H9 (cell line): ENCODE data around the gene TNFSF8. TPM values are rescaled to one million over a fixed set of nuclear protein-coding genes. Genes with fewer than 3 reads are reported as not detected.

ENCODE experiments used
- DNase-seq: peaks from one replicate; pipeline ENCODE4 v3.0.0-alpha.2; 2017
- H2AFZ ChIP-seq: one replicate; pipeline ENCODE4 v1.6.1; 2013; ENCODE audit warnings: mild to moderate bottlenecking, low read length, control low read depth, moderate library complexity
- H2AK5ac ChIP-seq: 2 replicates; pipeline ENCODE4 v1.6.1; 2013; ENCODE audit warnings: low read length, control low read depth, mixed read lengths; ENCODE audit not compliant: insufficient read length
- H2BK120ac ChIP-seq: one replicate; pipeline ENCODE4 v1.6.1; 2013; ENCODE audit warnings: low read depth, mild to moderate bottlenecking, low read length, control low read depth, inconsistent platforms; ENCODE audit not compliant: poor library complexity, severe bottlenecking
- H2BK12ac ChIP-seq: 2 replicates; pipeline ENCODE4 v1.6.1; 2013; ENCODE audit warnings: low read length, control low read depth, mixed read lengths, low read depth; ENCODE audit not compliant: insufficient read length
- H2BK15ac ChIP-seq: 2 replicates; pipeline ENCODE4 v1.6.1; 2013; ENCODE audit warnings: low read depth, low read length, control low read depth
- H2BK20ac ChIP-seq: one replicate; pipeline ENCODE4 v1.6.1; 2013; ENCODE audit warnings: low read depth, mild to moderate bottlenecking, low read length, control low read depth, inconsistent platforms; ENCODE audit not compliant: poor library complexity, severe bottlenecking
- H2BK5ac ChIP-seq: 2 replicates; pipeline ENCODE4 v1.6.1; 2013; ENCODE audit warnings: low read length, control low read depth, mixed read lengths; ENCODE audit not compliant: insufficient read length
- H3K14ac ChIP-seq: 2 replicates; pipeline ENCODE4 v1.6.1; 2013; ENCODE audit warnings: low read length, control low read depth; ENCODE audit not compliant: insufficient read depth
- H3K18ac ChIP-seq: 2 replicates; pipeline ENCODE4 v1.6.1; 2013; ENCODE audit warnings: low read depth, mild to moderate bottlenecking, mixed read lengths, low read length, control low read depth; ENCODE audit not compliant: insufficient read length
- H3K23ac ChIP-seq: 2 replicates; pipeline ENCODE4 v1.6.1; 2013; ENCODE audit warnings: low read length, control low read depth, mixed read lengths, low read depth; ENCODE audit not compliant: insufficient read length
- H3K23me2 ChIP-seq: 2 replicates; pipeline ENCODE4 v1.6.1; 2013; ENCODE audit warnings: low read depth, mild to moderate bottlenecking, mixed read lengths, low read length, control low read depth; ENCODE audit not compliant: insufficient read length, poor library complexity, severe bottlenecking
- H3K27ac ChIP-seq: 2 replicates; pipeline ENCODE4 v1.5.1; 2013; ENCODE audit warnings: low read length, control low read depth, mixed read lengths, low read depth; ENCODE audit not compliant: insufficient read length
- H3K27me3 ChIP-seq: 2 replicates; pipeline ENCODE4 v1.6.1; 2013; ENCODE audit warnings: low read length, control low read depth, inconsistent platforms; ENCODE audit not compliant: insufficient read depth
- H3K4ac ChIP-seq: 2 replicates; pipeline ENCODE4 v1.6.1; 2013; ENCODE audit warnings: low read depth, mild to moderate bottlenecking, control low read depth, inconsistent platforms, low read length, moderate library complexity
- H3K4me1 ChIP-seq: 2 replicates; pipeline ENCODE4 v1.6.1; 2013; ENCODE audit warnings: low read length, control low read depth, inconsistent platforms; ENCODE audit not compliant: insufficient read depth
- H3K4me2 ChIP-seq: 2 replicates; pipeline ENCODE4 v1.6.1; 2013; ENCODE audit warnings: low read length, control low read depth, mixed read lengths; ENCODE audit not compliant: insufficient read length, insufficient read depth
- H3K56ac ChIP-seq: 2 replicates; pipeline ENCODE4 v1.6.1; 2013; ENCODE audit warnings: low read depth, mild to moderate bottlenecking, mixed read lengths, low read length, control low read depth; ENCODE audit not compliant: insufficient read length
- H3K79me1 ChIP-seq: 2 replicates; pipeline ENCODE4 v1.6.1; 2013; ENCODE audit warnings: low read depth, mild to moderate bottlenecking, moderate library complexity, low read length, control low read depth, inconsistent platforms; ENCODE audit not compliant: insufficient read depth, poor library complexity, severe bottlenecking
- H3K79me2 ChIP-seq: 2 replicates; pipeline ENCODE4 v1.6.1; 2013; ENCODE audit warnings: low read length, control low read depth, inconsistent platforms; ENCODE audit not compliant: insufficient read depth
- H3K9ac ChIP-seq: 2 replicates; pipeline ENCODE4 v1.6.1; 2013; ENCODE audit warnings: low read length, control low read depth, mixed read lengths; ENCODE audit not compliant: insufficient read length; ENCODE audit errors: extremely low read depth
- H3K9me3 ChIP-seq: one replicate; pipeline ENCODE4 v1.6.1; 2013; ENCODE audit warnings: low read depth, low read length, inconsistent platforms; ENCODE audit not compliant: control insufficient read depth
- H3T11ph ChIP-seq: one replicate; pipeline ENCODE4 v1.6.1; 2013; ENCODE audit warnings: mild to moderate bottlenecking, low read length, control low read depth, inconsistent platforms
- H4K20me1 ChIP-seq: one replicate; pipeline ENCODE4 v1.6.1; 2013; ENCODE audit not compliant: control insufficient read depth, insufficient read length, insufficient read depth
- H4K5ac ChIP-seq: 2 replicates; pipeline ENCODE4 v1.6.1; 2013; ENCODE audit warnings: low read depth, mild to moderate bottlenecking, mixed read lengths, low read length, control low read depth; ENCODE audit not compliant: insufficient read length
- H4K8ac ChIP-seq: replicated peaks from 2 replicates; pipeline ENCODE4 v1.6.1; 2013; ENCODE audit warnings: low read length, control low read depth, mixed read lengths, low read depth; ENCODE audit not compliant: insufficient read length
- H4K91ac ChIP-seq: 2 replicates; pipeline ENCODE4 v1.6.1; 2013; ENCODE audit warnings: low read depth, mild to moderate bottlenecking, moderate library complexity, mixed read lengths, low read length, control low read depth; ENCODE audit not compliant: insufficient read length
- H3K27ac Mint-ChIP-seq, 3 experiments: 2 replicates in 2 of 3; 3 replicates in 1 of 3; pipeline ENCODE4 v1.8.0; 2020 to 2021; ENCODE audit warnings: mixed read lengths in 3 of 3, mild to moderate bottlenecking in 1 of 3, moderate library complexity in 1 of 3
- H3K27me3 Mint-ChIP-seq: 2 replicates; pipeline ENCODE4 v1.8.0; 2021; ENCODE audit warnings: low read depth, mild to moderate bottlenecking, moderate library complexity, mixed read lengths
- H3K36me3 Mint-ChIP-seq, 3 experiments: 2 replicates in 2 of 3; 3 replicates in 1 of 3; pipeline ENCODE4 v1.8.0; 2020 to 2021; ENCODE audit warnings: low read depth in 3 of 3, mixed read lengths in 3 of 3; ENCODE audit not compliant: insufficient read depth in 1 of 3
- H3K4me1 Mint-ChIP-seq, 2 experiments: 2 replicates each; pipeline ENCODE4 v1.8.0; 2020; ENCODE audit warnings: mixed read lengths in 2 of 2
- H3K4me3 Mint-ChIP-seq, 2 experiments: 2 replicates in 1 of 2; 3 replicates in 1 of 2; pipeline ENCODE4 v1.8.0; 2020 to 2021; ENCODE audit warnings: mild to moderate bottlenecking in 2 of 2, mixed read lengths in 2 of 2, moderate library complexity in 1 of 2
- H3K9me3 Mint-ChIP-seq, 2 experiments: 2 replicates in 1 of 2; 3 replicates in 1 of 2; pipeline ENCODE4 v1.8.0; 2020; ENCODE audit warnings: mild to moderate bottlenecking in 2 of 2, mixed read lengths in 2 of 2, moderate library complexity in 1 of 2
- WGBS: extraction: QIAGEN DNeasy Blood & Tissue Kit; methylation state at CpG from one replicate; pipeline ENCODE4 v1.1.7; 2013; ENCODE audit warnings: missing lambda C conversion rate, low lambda C conversion rate, mixed read lengths; ENCODE audit not compliant: insufficient read length; ENCODE audit errors: extremely low coverage; 5-methylcytosine and 5-hydroxymethylcytosine counted together
- total RNA-seq: library from RNA; stranded (reverse); gene quantifications from 2 replicates; pipeline ENCODE4 v1.2.1, GENCODE V29; 2021
- TF ChIP-seq, protein P1 (sequence below): fragments of 200-600 bp; sonication (generic); conservative IDR thresholded peaks from 3 replicates; pipeline ENCODE4 v1.8.0; 2021; ENCODE audit warnings: antibody characterized with exemption, mild to moderate bottlenecking

Gene TNFSF8
- total RNA-seq, 1 experiment from 2014 or later, result not detected

GRCh38 chr9:114960276-114960675 is 29.9 kb upstream of the TNFSF8 start:
- Histone ChIP-seq H3K27me3 (no peaks in the 10 kb centered on the region), H3K4ac (no peak overlapping the region), H3K79me2 (no peaks in the 10 kb centered on the region), H2AFZ (no peak overlapping the region), H3K18ac (no peak overlapping the region), H4K20me1 (no peaks in the 10 kb centered on the region), H4K5ac (no peak overlapping the region), H3K56ac (no peak overlapping the region), H4K8ac (no peak overlapping the region), H2BK15ac (no peak overlapping the region), H2BK120ac (no peak overlapping the region), H2BK5ac (no peak overlapping the region), H3K4me1 (no peaks in the 10 kb centered on the region), H2BK20ac (no peak overlapping the region), H2BK12ac (no peak overlapping the region), H3K23me2 (no peaks in the 10 kb centered on the region), H3K4me2 (no peak overlapping the region), H3T11ph (no peak overlapping the region), H3K9ac (no peak overlapping the region), H3K79me1 (no peaks in the 10 kb centered on the region), H4K91ac (no peak overlapping the region), H2AK5ac (no peak overlapping the region), H3K9me3 (peaks cover 6% of the 10 kb centered on the region), H3K23ac (no peak overlapping the region), H3K14ac (no peak overlapping the region), H3K27ac (no peak overlapping the region)
- H3K27me3 Mint-ChIP-seq, result peaks cover 86% of the 10 kb centered on the region
- H3K9me3 Mint-ChIP-seq, result peaks cover 28 to 41% of the 10 kb centered on the region in 2 experiments
- WGBS, result no CpG with 5 or more reads among the region's 3 CpGs
- H3K27ac Mint-ChIP-seq, result no peak overlapping the region
- TF ChIP-seq, protein P1, sequence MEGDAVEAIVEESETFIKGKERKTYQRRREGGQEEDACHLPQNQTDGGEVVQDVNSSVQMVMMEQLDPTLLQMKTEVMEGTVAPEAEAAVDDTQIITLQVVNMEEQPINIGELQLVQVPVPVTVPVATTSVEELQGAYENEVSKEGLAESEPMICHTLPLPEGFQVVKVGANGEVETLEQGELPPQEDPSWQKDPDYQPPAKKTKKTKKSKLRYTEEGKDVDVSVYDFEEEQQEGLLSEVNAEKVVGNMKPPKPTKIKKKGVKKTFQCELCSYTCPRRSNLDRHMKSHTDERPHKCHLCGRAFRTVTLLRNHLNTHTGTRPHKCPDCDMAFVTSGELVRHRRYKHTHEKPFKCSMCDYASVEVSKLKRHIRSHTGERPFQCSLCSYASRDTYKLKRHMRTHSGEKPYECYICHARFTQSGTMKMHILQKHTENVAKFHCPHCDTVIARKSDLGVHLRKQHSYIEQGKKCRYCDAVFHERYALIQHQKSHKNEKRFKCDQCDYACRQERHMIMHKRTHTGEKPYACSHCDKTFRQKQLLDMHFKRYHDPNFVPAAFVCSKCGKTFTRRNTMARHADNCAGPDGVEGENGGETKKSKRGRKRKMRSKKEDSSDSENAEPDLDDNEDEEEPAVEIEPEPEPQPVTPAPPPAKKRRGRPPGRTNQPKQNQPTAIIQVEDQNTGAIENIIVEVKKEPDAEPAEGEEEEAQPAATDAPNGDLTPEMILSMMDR, result no peak
- no peak overlapping the region for H3K4me3 Mint-ChIP-seq
- H3K36me3 Mint-ChIP-seq, result peaks cover 3 to 15% (median 5%) of the 10 kb centered on the region in 3 experiments; a peak in 3 of 7 replicates
- no peak for DNase-seq
- H3K4me1 Mint-ChIP-seq, result peaks cover 0 to 4% of the 10 kb centered on the region in 2 experiments; a peak in 2 of 4 replicates
